SK-N-SH treated with all-trans-retinoic acid at 6 μM for 48 hours (cell line): ENCODE measurements around the gene MPP2.

Experiments
- ARNTL ChIP-seq: fragments of 450-650 bp; formaldehyde crosslinking; IDR thresholded peaks from 2 replicates; pipeline ENCODE4 v1.5.0; 2020; ENCODE audit warnings: low read depth, mild to moderate bottlenecking, moderate library complexity, borderline replicate concordance
- BACH2 ChIP-seq: fragments of 250-450 bp; sonication (Bioruptor Pico); IDR thresholded peaks from 2 replicates; pipeline ENCODE4 v1.9.0; 2021; ENCODE audit warnings: mild to moderate bottlenecking, borderline replicate concordance
- CSDC2 ChIP-seq: fragments of 250-450 bp; sonication (Bioruptor Pico); IDR thresholded peaks from 2 replicates; pipeline ENCODE4 v1.5.0; 2020; ENCODE audit warnings: mild to moderate bottlenecking, moderate library complexity
- GLIS3 ChIP-seq: fragments of 250-450 bp; sonication (Bioruptor Pico); IDR thresholded peaks from 2 replicates; pipeline ENCODE4 v1.5.0; 2020; ENCODE audit warnings: mild to moderate bottlenecking, moderate library complexity
- ISL1 ChIP-seq: fragments of 250-450 bp; sonication (Bioruptor Pico); IDR thresholded peaks from 2 replicates; pipeline ENCODE4 v2.1.2; 2022; ENCODE audit warnings: mild to moderate bottlenecking, moderate library complexity
- RARB ChIP-seq: fragments of 250-450 bp; sonication (Bioruptor Pico); IDR thresholded peaks from 2 replicates; pipeline ENCODE4 v1.8.0; 2021; ENCODE audit warnings: mild to moderate bottlenecking, moderate library complexity
- TCF4 ChIP-seq: fragments of 250-450 bp; sonication (Bioruptor Pico); IDR thresholded peaks from 2 replicates; pipeline ENCODE4 v1.8.0; 2021; ENCODE audit warnings: mild to moderate bottlenecking, moderate library complexity, borderline replicate concordance
- TOX ChIP-seq: fragments of 250-450 bp; sonication (Bioruptor Pico); IDR thresholded peaks from 2 replicates; pipeline ENCODE4 v1.8.0; 2021; ENCODE audit warnings: mild to moderate bottlenecking, moderate library complexity, borderline replicate concordance
- ZC3H10 ChIP-seq: fragments of 250-450 bp; sonication (Bioruptor Pico); IDR thresholded peaks from 2 replicates; pipeline ENCODE4 v1.5.1; 2021; ENCODE audit warnings: mild to moderate bottlenecking, moderate library complexity
- ZFP3 ChIP-seq: fragments of 250-450 bp; sonication (Bioruptor Pico); IDR thresholded peaks from 2 replicates; pipeline ENCODE4 v1.5.0; 2020; ENCODE audit warnings: mild to moderate bottlenecking, moderate library complexity
- ZNF8 ChIP-seq: fragments of 450-650 bp; formaldehyde crosslinking; IDR thresholded peaks from 2 replicates; pipeline ENCODE4 v1.5.0; 2020; ENCODE audit warnings: mild to moderate bottlenecking, moderate library complexity
- TF ChIP-seq, protein P1 (sequence below): fragments of 250-450 bp; sonication (Bioruptor Pico); IDR thresholded peaks from 2 replicates; pipeline ENCODE4 v1.8.0; 2020; ENCODE audit warnings: mild to moderate bottlenecking, moderate library complexity, borderline replicate concordance

DNA sequence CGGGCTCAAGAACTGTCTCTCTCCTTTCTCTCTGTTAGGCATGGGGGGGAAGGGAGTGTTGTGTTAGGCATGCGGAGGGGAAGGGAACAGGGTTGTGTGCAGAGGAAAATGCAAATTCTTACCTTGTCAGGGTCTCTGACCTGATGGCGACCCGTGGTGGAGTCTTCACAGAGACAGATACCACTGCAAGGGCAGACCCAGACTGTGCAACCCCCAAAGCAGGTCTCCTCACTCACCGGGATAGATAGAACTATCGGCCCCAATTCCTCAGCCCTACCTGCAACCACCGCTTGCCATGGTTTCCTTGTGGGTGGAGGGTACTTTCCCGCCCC lies 9.6 kb upstream of the MPP2 start:
- TF ChIP-seq ISL1 (CRISPR knock-in tag) (no peak), TOX (CRISPR knock-in tag) (no peak), CSDC2 (no peak), BACH2 (CRISPR knock-in tag) (no peak), ARNTL (CRISPR knock-in tag) (no peak), ZNF8 (no peak), TCF4 (CRISPR knock-in tag) (no peak), ZC3H10 (CRISPR knock-in tag) (no peak), GLIS3 (CRISPR knock-in tag) (no peak), RARB (CRISPR knock-in tag) (no peak), ZFP3 (CRISPR knock-in tag) (no peak)
- TF ChIP-seq, protein P1, sequence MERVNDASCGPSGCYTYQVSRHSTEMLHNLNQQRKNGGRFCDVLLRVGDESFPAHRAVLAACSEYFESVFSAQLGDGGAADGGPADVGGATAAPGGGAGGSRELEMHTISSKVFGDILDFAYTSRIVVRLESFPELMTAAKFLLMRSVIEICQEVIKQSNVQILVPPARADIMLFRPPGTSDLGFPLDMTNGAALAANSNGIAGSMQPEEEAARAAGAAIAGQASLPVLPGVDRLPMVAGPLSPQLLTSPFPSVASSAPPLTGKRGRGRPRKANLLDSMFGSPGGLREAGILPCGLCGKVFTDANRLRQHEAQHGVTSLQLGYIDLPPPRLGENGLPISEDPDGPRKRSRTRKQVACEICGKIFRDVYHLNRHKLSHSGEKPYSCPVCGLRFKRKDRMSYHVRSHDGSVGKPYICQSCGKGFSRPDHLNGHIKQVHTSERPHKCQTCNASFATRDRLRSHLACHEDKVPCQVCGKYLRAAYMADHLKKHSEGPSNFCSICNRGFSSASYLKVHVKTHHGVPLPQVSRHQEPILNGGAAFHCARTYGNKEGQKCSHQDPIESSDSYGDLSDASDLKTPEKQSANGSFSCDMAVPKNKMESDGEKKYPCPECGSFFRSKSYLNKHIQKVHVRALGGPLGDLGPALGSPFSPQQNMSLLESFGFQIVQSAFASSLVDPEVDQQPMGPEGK (CRISPR knock-in tag): no peak
